ENCODE results near the gene BMP2K. TPM values are rescaled to one million over a fixed set of nuclear protein-coding genes. Genes with fewer than 3 reads are reported as not detected.

Gene BMP2K
- total and polyA plus RNA-seq, 2 donors (not counting 1 experiment from before 2014, with no cell fraction given): 54.8 to 126 TPM

DNA sequence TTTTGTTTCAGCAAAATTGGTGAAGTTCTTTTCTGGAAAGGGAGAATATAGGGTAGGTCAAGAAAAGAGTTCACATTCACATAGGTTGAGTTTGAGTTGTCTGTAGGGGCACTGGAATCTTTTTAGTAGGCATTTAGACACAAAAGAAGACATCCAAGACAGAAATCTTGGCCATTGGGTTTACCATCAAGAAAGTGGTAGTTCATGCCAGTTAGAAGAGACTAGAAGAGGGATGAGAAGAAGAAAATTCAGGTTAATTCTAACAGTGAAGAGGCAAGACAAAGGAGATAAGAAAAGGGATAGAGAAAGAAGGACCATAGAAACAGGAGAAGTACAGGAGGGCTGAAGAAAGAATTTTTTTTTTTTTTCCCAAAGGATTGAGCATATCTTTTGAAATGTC is 123.2 kb downstream of the BMP2K start:
- no peaks in the 10 kb centered on the region for H3K9me3 ChIP-seq (ENCODE audit: control insufficient read depth, insufficient read depth, low read depth, low read length)
- no peak overlapping the region for H3K27ac ChIP-seq (ENCODE audit: insufficient read depth, low read length)
- H3K4me1 ChIP-seq (ENCODE audit: control insufficient read depth, extremely low read depth, insufficient read depth, low read length): no peaks in the 10 kb centered on the region
- no peak overlapping the region for H3K4me3 ChIP-seq (replicated peaks in 1 of 4; ENCODE audit: control extremely low read depth in 1 of 4, insufficient read depth in 1 of 4, low read depth in 3 of 4, low read length in 4 of 4)
- no peak overlapping the region for H3K9ac ChIP-seq (ENCODE audit: insufficient read depth, low read length)
- no peak for DNase-seq (ENCODE audit: low read depth in 2 of 2)
- H4K20me1 ChIP-seq (ENCODE audit: control insufficient read depth, extremely low read depth, insufficient read depth, low read length): no peaks in the 10 kb centered on the region
- H3K36me3 ChIP-seq (ENCODE audit: control insufficient read depth, insufficient read depth, low read length): peaks cover 1% of the 10 kb centered on the region
- H3K4me2 ChIP-seq (ENCODE audit: extremely low read depth, insufficient read depth, low read length): no peak overlapping the region
- no peaks in the 10 kb centered on the region for H3K27me3 ChIP-seq (ENCODE audit: control insufficient read depth, insufficient read depth, low read length)
- no peaks in the 10 kb centered on the region for H3K79me2 ChIP-seq (ENCODE audit: control insufficient read depth, insufficient read depth, low read length)
- H2AFZ ChIP-seq (ENCODE audit: low read length): no peak overlapping the region
- TF ChIP-seq CTCF (conservative IDR thresholded peaks at IDR 0.05 in 1 of 2, IDR thresholded peaks at IDR 0.05 in 1 of 2; ENCODE audit: low read depth in 1 of 2, low read length in 2 of 2) (no peak), EZH2 (IDR thresholded peaks at IDR 0.05; ENCODE audit: low read length, missing control alignments) (no peak)

DNA sequence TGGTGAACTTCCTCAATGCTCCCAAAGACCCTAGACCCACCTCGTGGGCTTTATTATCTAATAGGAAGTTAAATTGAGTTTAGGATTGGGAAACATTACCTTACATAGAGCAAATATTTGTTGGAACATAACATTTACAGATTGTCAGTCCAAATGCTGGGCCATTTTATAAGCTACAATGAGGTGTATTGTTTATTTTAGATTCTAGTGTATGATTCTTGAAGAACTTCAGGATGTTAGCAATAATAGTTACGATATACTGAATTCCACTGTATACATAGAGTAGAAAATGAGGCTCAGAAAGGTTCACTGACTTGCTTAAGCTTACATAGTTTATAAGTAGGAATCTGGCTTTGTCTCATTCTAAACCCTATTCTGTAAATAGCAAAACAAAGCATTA is 125.7 kb downstream of the BMP2K start:
- no peaks in the 10 kb centered on the region for H3K9me3 ChIP-seq (ENCODE audit: control insufficient read depth, insufficient read depth, low read depth, low read length)
- TF ChIP-seq CTCF (conservative IDR thresholded peaks at IDR 0.05 in 1 of 2, IDR thresholded peaks at IDR 0.05 in 1 of 2; ENCODE audit: low read depth in 1 of 2, low read length in 2 of 2): no peak
- TF ChIP-seq EZH2 (IDR thresholded peaks at IDR 0.05; ENCODE audit: low read length, missing control alignments): no peak
- no peak overlapping the region for H3K4me3 ChIP-seq (replicated peaks in 1 of 4; ENCODE audit: control extremely low read depth in 1 of 4, insufficient read depth in 1 of 4, low read depth in 3 of 4, low read length in 4 of 4)
- no peaks in the 10 kb centered on the region for H3K36me3 ChIP-seq (ENCODE audit: control insufficient read depth, insufficient read depth, low read length)
- no peaks in the 10 kb centered on the region for H3K79me2 ChIP-seq (ENCODE audit: control insufficient read depth, insufficient read depth, low read length)
- no peak overlapping the region for H3K4me2 ChIP-seq (ENCODE audit: extremely low read depth, insufficient read depth, low read length)
- H3K9ac ChIP-seq (ENCODE audit: insufficient read depth, low read length): no peak overlapping the region
- no peak for DNase-seq (ENCODE audit: low read depth in 2 of 2)
- no peaks in the 10 kb centered on the region for H3K4me1 ChIP-seq (ENCODE audit: control insufficient read depth, extremely low read depth, insufficient read depth, low read length)
- no peaks in the 10 kb centered on the region for H3K27me3 ChIP-seq (ENCODE audit: control insufficient read depth, insufficient read depth, low read length)
- H3K27ac ChIP-seq (ENCODE audit: insufficient read depth, low read length): no peak overlapping the region
- no peak overlapping the region for H2AFZ ChIP-seq (ENCODE audit: low read length)
- H4K20me1 ChIP-seq (ENCODE audit: control insufficient read depth, extremely low read depth, insufficient read depth, low read length): no peaks in the 10 kb centered on the region

GRCh38 chr4:78902298-78902697 is 126.1 kb downstream of the BMP2K start:
- Histone ChIP-seq H3K4me1 (ENCODE audit: control insufficient read depth, extremely low read depth, insufficient read depth, low read length) (no peaks in the 10 kb centered on the region), H3K27me3 (ENCODE audit: control insufficient read depth, insufficient read depth, low read length) (no peaks in the 10 kb centered on the region), H3K9ac (ENCODE audit: insufficient read depth, low read length) (no peak overlapping the region), H3K9me3 (ENCODE audit: control insufficient read depth, insufficient read depth, low read depth, low read length) (no peaks in the 10 kb centered on the region), H4K20me1 (ENCODE audit: control insufficient read depth, extremely low read depth, insufficient read depth, low read length) (no peaks in the 10 kb centered on the region), H3K4me2 (ENCODE audit: extremely low read depth, insufficient read depth, low read length) (no peak overlapping the region), H3K4me3 (replicated peaks in 1 of 4; ENCODE audit: control extremely low read depth in 1 of 4, insufficient read depth in 1 of 4, low read depth in 3 of 4, low read length in 4 of 4) (no peak overlapping the region), H3K27ac (ENCODE audit: insufficient read depth, low read length) (no peak overlapping the region), H2AFZ (ENCODE audit: low read length) (no peak overlapping the region), H3K36me3 (ENCODE audit: control insufficient read depth, insufficient read depth, low read length) (no peaks in the 10 kb centered on the region), H3K79me2 (ENCODE audit: control insufficient read depth, insufficient read depth, low read length) (no peaks in the 10 kb centered on the region)
- TF ChIP-seq EZH2 (IDR thresholded peaks at IDR 0.05; ENCODE audit: low read length, missing control alignments): no peak
- no peak for TF ChIP-seq CTCF (conservative IDR thresholded peaks at IDR 0.05 in 1 of 2, IDR thresholded peaks at IDR 0.05 in 1 of 2; ENCODE audit: low read depth in 1 of 2, low read length in 2 of 2)
- DNase-seq (ENCODE audit: low read depth in 2 of 2): peak in 1 of 2 donors; percentile 5
